GM21786 (cell line): ENCODE results near the gene GARIN5A.
"Not testable (repeated sequence)": the region's sequence is repeated elsewhere in the genome, so short reads cannot be mapped to it uniquely, and the experiment has no call there.

ENCODE experiments used
- ATAC-seq: cut with Tn5 transposase; IDR thresholded peaks from one replicate; pipeline ENCODE4 v1.9.1; 2021; ENCODE audit not compliant: unreplicated experiment

The GARIN5A gene

DNA sequence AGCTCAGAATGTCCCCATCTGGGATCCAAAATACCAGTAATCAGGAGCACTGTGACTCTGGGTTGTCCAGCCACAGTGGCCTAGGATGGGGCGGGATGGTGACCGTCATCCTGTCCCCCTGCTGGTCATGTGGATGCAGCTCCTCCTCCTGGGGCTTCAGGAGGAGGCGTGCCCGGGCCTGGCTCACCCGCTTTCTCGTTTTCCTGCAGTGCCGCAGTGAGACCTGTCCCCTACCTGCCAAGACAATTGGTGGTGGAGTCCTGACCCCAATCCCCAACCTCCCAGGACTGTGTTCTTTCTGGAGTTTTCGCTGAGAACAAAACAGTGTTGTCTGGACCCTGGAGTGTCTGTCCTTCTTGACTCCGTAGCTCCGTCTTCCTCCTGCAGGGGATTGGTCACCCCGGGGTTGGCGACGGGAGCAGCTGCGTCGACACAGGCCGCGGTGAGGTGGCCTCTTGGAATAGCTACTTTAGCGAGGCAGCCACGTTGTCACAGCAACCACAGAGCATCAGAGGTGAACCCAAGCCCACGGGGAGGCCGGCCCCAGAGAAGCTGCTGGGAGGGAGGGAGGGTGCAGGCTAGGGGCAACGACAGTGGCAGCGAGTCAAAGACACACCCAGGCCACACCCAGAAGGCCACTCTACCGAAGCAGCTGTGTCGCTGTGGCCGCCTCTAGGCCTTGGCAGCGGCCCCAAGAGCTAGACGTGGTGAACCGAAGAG lies 10.5 kb downstream of the GARIN5A start:
- ATAC-seq: no peak

DNA sequence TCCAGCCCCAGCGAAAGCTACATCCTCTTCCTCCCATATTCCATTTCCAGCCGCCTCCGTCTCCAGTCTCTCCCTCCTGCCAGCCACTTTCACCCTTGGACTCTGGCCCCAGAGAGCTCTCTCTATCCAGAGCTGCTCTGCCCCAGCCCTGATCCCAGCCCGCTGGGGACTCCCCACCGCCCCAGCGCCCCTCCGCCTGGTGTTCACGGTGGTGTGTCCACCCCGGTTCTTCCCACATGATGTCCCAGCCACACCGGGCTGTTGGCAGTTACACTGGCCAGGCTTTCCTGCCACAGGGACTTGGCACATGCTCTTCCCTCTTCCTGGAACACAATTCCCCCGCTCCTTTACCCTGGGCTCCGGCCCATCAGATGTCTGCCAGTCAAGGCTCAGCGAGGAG lies 11.6 kb downstream of the GARIN5A start:
- ATAC-seq: no peak

DNA sequence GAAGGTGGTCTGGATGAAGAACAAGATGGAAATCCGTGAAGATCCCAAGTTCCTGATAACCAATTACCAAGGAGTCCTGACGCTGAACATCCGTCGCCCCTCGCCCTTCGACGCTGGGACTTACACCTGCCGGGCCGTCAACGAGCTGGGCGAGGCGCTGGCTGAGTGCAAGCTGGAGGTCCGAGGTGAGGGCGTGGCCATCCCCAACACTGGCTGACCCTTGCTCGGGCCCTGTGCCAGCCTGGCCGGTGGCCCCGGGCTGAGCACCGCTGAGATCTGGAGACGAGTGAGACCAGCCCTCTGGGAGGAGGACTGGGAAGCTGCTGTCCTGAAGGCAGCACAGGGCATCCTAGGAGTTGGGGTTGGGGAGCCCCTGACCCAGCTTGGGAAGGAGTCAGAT lies 12.3 kb downstream of the GARIN5A start:
- no peak for ATAC-seq

DNA sequence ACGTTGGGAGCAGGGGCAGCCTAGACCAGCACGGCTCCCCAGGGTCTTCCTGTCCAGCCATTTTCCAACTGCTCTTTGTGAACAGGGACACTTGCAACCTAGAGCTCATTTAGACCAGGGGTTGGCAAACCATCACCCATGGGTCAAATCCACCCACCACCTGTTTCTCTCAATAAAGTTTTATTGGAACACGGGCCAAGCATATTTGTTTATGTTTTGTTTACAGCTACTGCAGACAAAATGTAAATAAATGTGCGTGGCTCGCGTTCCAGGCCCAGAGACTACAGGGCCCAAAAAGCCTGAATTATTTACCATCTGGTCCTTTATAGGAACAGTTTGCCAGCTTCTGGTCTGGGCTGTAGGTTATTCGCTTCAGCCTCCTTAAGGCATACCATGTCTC lies 13.7 kb downstream of the GARIN5A start:
- no peak for ATAC-seq

DNA sequence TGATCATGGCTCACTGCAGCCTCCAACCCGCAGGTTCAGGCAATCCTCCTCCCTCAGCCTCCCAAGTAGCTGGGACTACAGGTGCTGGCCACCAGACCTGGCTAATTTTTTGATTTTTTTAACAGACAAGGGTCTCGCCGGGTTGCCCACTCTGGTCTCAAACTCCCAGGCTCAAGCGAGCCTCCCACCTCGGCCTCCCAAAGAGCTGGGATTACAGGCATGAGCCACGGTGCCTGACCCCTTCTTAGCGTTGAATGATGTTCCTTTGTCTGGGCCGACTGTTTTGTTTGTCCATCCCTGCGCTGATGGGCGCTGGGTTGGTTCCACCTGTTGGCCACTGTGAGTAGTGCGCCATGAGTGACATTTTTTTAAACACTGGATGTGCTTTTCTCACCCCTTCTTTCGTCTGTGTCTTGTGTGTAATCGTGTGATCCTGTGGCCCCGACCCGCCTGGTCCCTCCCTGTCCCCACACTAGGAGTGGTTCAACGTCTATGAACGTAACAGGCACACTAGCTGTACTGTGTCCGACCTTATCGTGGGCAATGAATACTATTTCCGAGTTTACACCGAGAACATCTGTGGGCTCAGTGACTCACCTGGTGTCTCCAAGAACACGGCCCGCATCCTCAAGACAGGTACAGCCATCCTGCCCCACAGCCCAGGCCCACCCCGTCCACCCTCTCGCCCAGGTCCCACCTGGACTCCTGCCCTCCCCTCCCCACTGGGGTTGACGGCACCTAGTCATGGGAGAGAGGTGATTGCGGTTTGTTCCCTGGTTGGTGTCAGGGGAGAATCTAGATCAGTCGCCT lies 15.4 kb downstream of the GARIN5A start:
- no peak for ATAC-seq

GRCh38 chr19:50460161-50460765 lies 16.4 kb downstream of the GARIN5A start:
- ATAC-seq: peak; percentile 70

GRCh38 chr19:50459638-50460037 lies 17.0 kb downstream of the GARIN5A start:
- ATAC-seq: no peak

GRCh38 chr19:50459067-50459456 lies 17.6 kb downstream of the GARIN5A start:
- no peak for ATAC-seq

DNA sequence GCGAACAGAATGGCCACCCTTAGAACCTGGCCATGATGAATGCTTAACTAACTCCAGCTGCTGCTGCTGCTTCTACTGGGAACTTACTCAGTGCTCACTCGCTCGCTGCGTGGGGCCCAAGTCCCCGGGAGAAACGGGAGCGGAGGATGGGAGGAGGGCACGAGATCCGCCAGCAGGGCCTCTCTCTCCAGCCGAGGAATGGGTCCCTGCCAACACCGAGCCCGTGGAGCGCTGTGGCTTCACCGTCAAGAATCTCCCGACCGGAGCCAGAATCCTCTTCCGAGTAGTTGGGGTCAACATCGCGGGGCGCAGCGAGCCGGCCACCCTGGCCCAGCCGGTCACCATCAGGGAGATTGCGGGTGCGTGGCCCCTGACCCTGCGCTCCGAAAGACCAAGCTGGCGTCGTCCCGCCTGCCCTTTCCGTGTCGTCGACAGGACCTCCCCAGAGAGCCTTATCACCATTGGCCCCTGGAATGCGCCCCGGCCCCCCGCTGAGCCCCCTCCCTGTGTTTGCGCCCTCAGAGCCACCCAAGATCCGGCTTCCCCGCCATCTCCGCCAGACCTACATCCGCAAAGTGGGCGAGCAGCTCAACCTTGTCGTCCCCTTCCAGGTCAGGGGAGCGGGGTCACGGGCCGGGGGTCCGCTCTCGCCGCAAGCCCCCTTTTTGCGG lies 18.1 kb downstream of the GARIN5A start:
- ATAC-seq: no peak

DNA sequence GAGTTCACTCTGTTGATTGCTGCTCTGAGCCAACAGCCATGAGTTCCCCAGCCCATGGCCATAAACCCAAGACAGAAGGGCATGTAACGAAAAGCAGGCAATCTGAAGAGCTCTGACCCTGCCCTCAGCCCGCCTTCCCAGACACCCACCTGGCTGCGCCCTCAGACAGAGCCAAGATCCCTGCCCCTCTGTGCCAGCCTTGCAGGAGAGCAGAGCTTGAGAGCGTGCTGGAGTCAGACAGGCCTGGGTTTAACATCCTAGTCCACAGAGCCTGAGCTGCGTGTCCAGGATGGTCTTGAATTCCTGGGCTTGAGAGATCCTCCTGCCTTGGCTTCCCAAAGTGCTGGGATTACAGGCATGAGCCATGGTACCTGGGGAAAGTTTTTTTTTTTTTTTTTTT lies 19.3 kb downstream of the GARIN5A start:
- ATAC-seq: no peak

DNA sequence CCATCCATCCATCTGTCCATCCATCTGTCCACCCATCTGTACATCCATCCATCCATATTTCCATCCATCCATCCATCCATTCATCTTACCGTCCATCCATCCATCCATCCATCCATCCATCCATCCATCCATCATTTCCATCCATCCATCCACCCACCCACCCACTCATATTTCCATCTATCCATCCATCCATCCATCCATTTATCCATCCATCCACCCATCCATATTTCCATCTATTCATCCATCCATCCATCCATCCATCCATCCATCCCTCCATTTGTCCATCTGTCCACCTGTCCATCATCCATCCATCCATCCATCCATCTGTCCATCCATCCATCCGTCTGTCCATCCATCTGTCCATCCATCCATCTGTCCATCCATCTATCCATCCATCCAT lies 20.7 kb downstream of the GARIN5A start:
- no peak for ATAC-seq

DNA sequence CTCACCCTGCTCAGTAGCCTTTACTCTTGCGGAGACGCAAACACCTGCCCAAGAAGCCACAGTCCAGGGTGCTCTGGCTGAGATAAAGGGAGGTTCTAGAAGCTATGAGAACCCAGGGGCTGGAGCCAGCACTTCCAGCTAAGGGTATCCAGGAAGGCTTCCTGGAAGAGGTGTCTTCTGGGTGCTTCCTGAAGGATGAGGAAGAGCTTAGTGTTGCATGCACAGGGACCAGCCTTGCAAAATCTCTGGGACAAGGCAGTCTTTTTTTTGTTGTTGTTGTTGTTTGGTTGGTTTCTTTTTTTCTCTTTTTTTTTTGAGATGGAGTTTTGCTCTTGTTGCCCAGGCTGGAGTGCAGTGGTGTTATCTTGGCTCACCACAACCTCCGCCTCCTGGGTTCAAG lies 23.4 kb downstream of the GARIN5A start:
- no peak for ATAC-seq

GRCh38 chr19:50451223-50451534 lies 25.5 kb downstream of the GARIN5A start:
- ATAC-seq: no peak

DNA sequence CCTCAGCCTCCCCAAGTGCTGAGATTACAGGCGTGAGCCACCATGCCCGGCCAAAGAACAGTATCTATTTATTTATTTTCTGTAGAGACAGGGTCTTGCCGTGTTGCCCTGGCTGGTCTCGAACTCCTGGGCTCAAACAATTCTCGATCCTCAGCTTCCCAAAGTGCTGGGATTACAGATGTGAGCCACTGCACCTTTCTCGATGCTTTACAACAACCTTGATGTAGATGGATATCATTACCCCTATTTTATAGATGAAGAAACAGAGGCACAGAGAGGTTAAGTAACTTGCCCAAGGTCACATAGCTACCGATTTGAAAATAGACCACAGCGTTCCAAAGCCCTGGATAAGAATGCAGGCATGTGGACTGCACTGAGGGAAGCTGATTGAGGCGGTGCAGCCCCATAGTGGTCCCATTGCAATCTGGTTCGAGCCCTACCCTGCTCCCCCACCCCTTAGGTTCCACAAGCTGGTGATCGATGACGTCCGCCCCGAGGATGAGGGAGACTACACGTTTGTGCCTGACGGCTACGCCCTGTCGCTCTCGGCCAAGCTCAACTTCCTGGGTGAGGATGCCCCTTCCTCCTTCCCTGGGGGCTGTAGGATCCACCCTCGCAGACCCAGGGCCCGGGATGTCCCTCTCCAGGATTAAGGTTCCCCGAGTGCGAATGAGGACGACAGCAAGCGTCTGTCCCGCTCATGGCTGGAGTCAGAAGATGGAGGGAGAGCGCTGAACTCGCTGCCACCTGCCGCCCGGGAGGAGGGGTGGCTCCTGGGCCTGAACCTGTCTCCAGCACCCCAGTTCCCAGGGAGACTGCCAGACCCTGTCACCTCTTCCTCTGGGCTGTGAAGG lies 26.1 kb downstream of the GARIN5A start:
- no peak for ATAC-seq

DNA sequence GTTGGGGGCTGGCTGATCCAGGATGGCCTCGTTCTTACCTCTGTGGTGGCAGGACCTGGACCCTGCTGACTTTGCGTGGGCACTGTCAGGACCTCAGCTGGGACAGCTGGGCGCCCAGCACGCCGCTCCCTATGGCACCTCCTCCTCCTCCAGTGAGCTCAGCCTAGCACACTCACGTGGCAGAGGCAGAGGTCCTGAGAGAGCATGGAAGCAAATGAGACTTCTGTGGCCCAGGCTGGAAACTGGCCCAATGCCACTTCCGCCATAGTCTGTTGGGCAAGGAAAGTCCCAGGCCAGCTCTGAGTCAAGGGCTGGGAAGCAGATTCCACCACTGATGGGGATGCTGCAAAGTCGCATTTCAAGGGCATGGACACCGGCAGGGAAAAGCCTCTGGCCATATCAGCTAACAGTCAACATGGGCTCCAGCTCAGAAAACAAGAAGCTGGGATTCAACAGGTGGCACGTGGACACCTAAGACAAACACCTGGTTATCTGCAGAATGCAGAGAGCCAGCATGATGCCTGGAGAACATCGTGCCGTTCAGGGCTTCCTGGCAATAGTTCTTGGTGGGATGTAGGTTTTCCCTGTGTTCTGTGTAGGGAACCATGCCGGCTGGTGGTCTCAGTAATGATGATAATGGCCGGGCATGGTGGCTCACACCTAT lies 27.3 kb downstream of the GARIN5A start:
- ATAC-seq: no peak

- ATAC-seq: no peak
Observed at GRCh38 chr19:50447750-50448149, 28.9 kb downstream of the GARIN5A start.

DNA sequence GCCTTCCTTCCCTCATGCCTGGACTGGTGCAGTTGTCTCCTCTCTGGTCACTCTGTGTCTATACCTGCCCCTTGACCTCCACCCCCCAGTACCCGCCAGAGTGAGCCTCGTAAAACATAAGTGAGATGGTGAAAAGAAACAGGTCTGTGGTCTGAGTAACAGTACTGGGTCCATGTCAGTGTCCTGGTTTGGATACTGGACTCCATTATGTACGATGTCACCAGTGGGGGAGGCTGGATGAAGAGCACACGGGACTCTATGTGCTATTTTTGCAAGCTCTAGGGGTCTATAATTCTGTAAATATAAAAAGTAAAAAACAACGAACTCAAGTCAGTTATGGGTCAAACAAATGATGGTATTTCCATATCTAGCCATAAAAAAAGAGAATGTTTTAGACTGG lies 29.6 kb downstream of the GARIN5A start:
- ATAC-seq: no peak

- ATAC-seq: no peak
Observed at GRCh38 chr19:50444059-50444458, 32.6 kb downstream of the GARIN5A start.

DNA sequence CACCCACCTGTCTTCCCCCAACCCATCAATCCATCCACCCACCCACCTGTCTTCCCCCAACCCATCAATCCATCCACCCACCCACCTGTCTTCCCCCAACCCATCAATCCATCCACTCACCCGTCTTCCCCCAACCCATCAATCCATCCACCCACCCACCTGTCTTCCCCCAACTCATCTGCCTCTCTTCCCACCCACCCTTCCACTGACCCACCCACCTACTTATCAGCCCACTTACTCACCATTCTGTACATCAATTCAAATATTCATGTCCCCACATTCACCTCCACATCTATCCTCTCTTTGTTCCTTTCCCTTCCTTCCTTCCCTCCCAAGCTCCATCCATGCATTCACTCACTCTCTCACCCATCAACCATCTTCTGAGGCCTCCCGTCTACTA lies 37.5 kb downstream of the GARIN5A start:
- not testable (repeated sequence) for ATAC-seq

- ATAC-seq: no peak
Observed at GRCh38 chr19:50437862-50438449, 38.7 kb downstream of the GARIN5A start.
